IPS DF 6.9 (cell line): ENCODE results near the gene IL18.
"Not testable (repeated sequence)": the region's sequence is repeated elsewhere in the genome, so short reads cannot be mapped to it uniquely, and the experiment has no call there.

Experiments
- DNase-seq: peaks from one replicate; pipeline ENCODE4 v3.0.0-alpha.2; 2013; ENCODE audit warnings: low read depth, low spot score
- H3K27ac ChIP-seq: one replicate; pipeline ENCODE4 v1.5.1; 2013; ENCODE audit warnings: low read length, control low read depth
- H3K27me3 ChIP-seq: 2 replicates; pipeline ENCODE4 v1.6.1; 2013; ENCODE audit warnings: mild to moderate bottlenecking, low read length; ENCODE audit not compliant: control insufficient read depth, insufficient read depth
- H3K36me3 ChIP-seq: 2 replicates; pipeline ENCODE4 v1.6.1; 2013; ENCODE audit warnings: low read length; ENCODE audit not compliant: control insufficient read depth, insufficient read depth
- H3K4me1 ChIP-seq: 2 replicates; pipeline ENCODE4 v1.6.1; 2013; ENCODE audit warnings: low read length; ENCODE audit not compliant: control insufficient read depth, insufficient read depth
- H3K4me3 ChIP-seq: 2 replicates; pipeline ENCODE4 v1.5.1; 2013; ENCODE audit warnings: mild to moderate bottlenecking, low read length
- H3K9me3 ChIP-seq: 2 replicates; pipeline ENCODE4 v1.6.1; 2013; ENCODE audit warnings: low read length, inconsistent platforms; ENCODE audit not compliant: control insufficient read depth, insufficient read depth
- WGBS: extraction: QIAGEN DNeasy Blood & Tissue Kit; methylation state at CpG from one replicate; pipeline ENCODE4 v1.1.7; 2013; ENCODE audit warnings: mixed read lengths, missing lambda C conversion rate; ENCODE audit not compliant: insufficient read length, insufficient coverage; 5-methylcytosine and 5-hydroxymethylcytosine counted together

The IL18 gene

GRCh38 chr11:112095302-112095701, 68.6 kb downstream of the IL18 start:
- not testable (repeated sequence) for H3K27me3 ChIP-seq, H3K9me3 ChIP-seq, DNase-seq, H3K36me3 ChIP-seq, H3K4me1 ChIP-seq, H3K27ac ChIP-seq, H3K4me3 ChIP-seq
- WGBS = no CpG with 5 or more reads among the region's 2 CpGs
